Measurements from ENCODE around the gene ARL11. TPM values are rescaled to one million over a fixed set of nuclear protein-coding genes. Genes with fewer than 3 reads are reported as not detected.

ARL11 gene
- total RNA-seq, 3 donors from 2014 or later, result 0.98 to 1.4 (median 1.3) TPM

DNA sequence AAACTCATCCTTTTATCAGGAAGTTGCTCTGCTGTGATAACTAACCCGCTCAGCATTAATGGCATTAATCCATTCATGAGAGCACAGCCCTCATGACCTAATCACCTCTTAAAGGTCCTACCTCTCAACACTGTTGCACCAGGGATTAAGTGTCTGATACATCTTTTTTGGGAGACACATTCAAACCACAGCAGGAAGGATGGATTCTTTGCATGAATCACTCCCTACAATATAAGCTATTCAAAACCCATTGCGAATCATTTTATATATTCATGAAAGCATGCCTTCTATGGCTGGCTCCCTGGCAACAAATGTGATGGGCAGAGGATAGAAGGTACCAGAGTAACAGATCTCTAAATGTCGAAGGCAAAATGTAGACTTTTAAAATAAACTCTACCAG, 27.6 kb downstream of the ARL11 start:
- no peaks in the 10 kb centered on the region for H3K4me1 ChIP-seq
- TF ChIP-seq, protein P1, sequence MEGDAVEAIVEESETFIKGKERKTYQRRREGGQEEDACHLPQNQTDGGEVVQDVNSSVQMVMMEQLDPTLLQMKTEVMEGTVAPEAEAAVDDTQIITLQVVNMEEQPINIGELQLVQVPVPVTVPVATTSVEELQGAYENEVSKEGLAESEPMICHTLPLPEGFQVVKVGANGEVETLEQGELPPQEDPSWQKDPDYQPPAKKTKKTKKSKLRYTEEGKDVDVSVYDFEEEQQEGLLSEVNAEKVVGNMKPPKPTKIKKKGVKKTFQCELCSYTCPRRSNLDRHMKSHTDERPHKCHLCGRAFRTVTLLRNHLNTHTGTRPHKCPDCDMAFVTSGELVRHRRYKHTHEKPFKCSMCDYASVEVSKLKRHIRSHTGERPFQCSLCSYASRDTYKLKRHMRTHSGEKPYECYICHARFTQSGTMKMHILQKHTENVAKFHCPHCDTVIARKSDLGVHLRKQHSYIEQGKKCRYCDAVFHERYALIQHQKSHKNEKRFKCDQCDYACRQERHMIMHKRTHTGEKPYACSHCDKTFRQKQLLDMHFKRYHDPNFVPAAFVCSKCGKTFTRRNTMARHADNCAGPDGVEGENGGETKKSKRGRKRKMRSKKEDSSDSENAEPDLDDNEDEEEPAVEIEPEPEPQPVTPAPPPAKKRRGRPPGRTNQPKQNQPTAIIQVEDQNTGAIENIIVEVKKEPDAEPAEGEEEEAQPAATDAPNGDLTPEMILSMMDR (IDR thresholded peaks at IDR 0.05), result no peak
- no peak for TF ChIP-seq POLR2A (IDR thresholded peaks at IDR 0.05)
- no peak for TF ChIP-seq POLR2AphosphoS5 (IDR thresholded peaks at IDR 0.05)
- intact Hi-C loops (cut with DNase I; ENCODE audit: low total_unique reads), result no loop called here
- H3K27ac ChIP-seq, result no peak overlapping the region
- no peak overlapping the region for H3K4me3 ChIP-seq
- no peaks in the 10 kb centered on the region for H3K27me3 ChIP-seq
- no peak for DNase-seq (ENCODE audit: low spot score in 2 of 2)
- no peaks in the 10 kb centered on the region for H3K9me3 ChIP-seq
- H3K36me3 ChIP-seq, result no peaks in the 10 kb centered on the region

- no peaks in the 10 kb centered on the region for H3K27me3 ChIP-seq
- no peak for DNase-seq (ENCODE audit: low spot score in 2 of 2)
- TF ChIP-seq POLR2AphosphoS5 (IDR thresholded peaks at IDR 0.05), result no peak
- TF ChIP-seq, protein P1 (IDR thresholded peaks at IDR 0.05), result no peak
- no peak for TF ChIP-seq POLR2A (IDR thresholded peaks at IDR 0.05)
- H3K4me1 ChIP-seq, result no peaks in the 10 kb centered on the region
- no peaks in the 10 kb centered on the region for H3K36me3 ChIP-seq
- no peak overlapping the region for H3K27ac ChIP-seq
- H3K4me3 ChIP-seq, result no peak overlapping the region
- H3K9me3 ChIP-seq, result no peaks in the 10 kb centered on the region
- intact Hi-C loops (cut with DNase I; ENCODE audit: low total_unique reads), result no loop called here
Measured at GRCh38 chr13:49657241-49657641, 28.9 kb downstream of the ARL11 start.

DNA sequence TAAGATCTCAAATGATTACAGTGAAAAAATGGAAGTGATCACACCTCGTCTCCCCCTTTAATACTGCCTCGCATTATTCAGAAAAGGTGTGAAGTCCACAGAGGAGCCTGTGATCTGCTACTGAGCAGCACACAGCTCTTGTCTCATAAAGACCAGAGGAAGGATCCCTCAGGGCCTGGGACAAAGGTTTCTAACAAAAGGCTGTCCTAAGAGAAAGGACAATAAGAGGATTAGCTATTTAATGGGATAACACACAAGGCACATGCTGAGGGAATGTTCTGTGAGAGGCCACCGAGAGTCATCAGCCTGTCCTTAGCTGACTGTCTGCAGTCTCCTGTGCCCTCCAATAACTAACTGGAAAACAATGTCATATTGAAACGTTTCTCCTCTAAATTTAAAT, 36.3 kb downstream of the ARL11 start:
- TF ChIP-seq, protein P1 (IDR thresholded peaks at IDR 0.05), result no peak
- no peak for TF ChIP-seq POLR2AphosphoS5 (IDR thresholded peaks at IDR 0.05)
- no peak for TF ChIP-seq POLR2A (IDR thresholded peaks at IDR 0.05)
- H3K9me3 ChIP-seq, result no peaks in the 10 kb centered on the region
- no peaks in the 10 kb centered on the region for H3K36me3 ChIP-seq
- H3K4me3 ChIP-seq, result no peak overlapping the region
- no peak for DNase-seq (ENCODE audit: low spot score in 2 of 2)
- no peak overlapping the region for H3K27ac ChIP-seq
- H3K27me3 ChIP-seq, result no peaks in the 10 kb centered on the region
- no peaks in the 10 kb centered on the region for H3K4me1 ChIP-seq
- intact Hi-C loops (cut with DNase I; ENCODE audit: low total_unique reads), result no loop called here

GRCh38 chr13:49667773-49668172, 39.5 kb downstream of the ARL11 start:
- no peak for TF ChIP-seq POLR2A (IDR thresholded peaks at IDR 0.05)
- TF ChIP-seq, protein P1 (IDR thresholded peaks at IDR 0.05), result no peak
- TF ChIP-seq POLR2AphosphoS5 (IDR thresholded peaks at IDR 0.05), result no peak
- DNase-seq (ENCODE audit: low spot score in 2 of 2), result no peak
- Histone ChIP-seq H3K27ac (no peak overlapping the region), H3K9me3 (no peaks in the 10 kb centered on the region), H3K27me3 (no peaks in the 10 kb centered on the region), H3K4me1 (no peaks in the 10 kb centered on the region), H3K36me3 (no peaks in the 10 kb centered on the region), H3K4me3 (no peak overlapping the region)
- intact Hi-C loops (cut with DNase I; ENCODE audit: low total_unique reads), result no loop called here

DNA sequence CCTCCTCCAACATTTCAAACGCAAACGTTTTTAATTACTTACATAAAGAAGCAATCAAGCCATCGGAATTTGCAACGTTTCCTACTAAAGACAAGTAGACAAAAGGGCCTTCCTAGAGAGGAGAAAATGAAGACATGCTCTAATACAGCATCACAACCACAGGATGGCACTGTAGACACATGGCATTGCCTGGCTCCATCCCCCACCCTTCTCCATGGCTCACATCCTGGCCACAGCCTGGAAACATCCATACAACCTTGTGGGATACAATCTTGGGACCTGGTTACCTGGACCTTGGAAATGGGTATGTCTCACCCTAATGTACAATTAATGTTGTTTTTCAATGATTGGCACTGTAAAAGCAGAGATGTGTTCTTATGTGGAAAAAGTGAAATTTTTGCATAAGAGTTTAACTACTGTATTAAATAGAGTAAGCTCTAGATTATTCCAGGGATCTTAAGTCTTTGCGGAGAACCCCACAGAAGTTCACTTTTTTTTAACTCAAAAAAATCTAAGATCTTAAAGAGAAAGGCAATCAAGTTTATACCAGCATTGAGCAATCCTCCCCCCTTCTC, 41.5 kb downstream of the ARL11 start:
- Histone ChIP-seq H3K4me3 (no peak overlapping the region), H3K27ac (no peak overlapping the region), H3K27me3 (no peaks in the 10 kb centered on the region), H3K4me1 (no peaks in the 10 kb centered on the region), H3K36me3 (no peaks in the 10 kb centered on the region), H3K9me3 (no peaks in the 10 kb centered on the region)
- peak in 1 of 2 donors; percentile 21 for DNase-seq (ENCODE audit: low spot score in 2 of 2)
- TF ChIP-seq, protein P1 (IDR thresholded peaks at IDR 0.05), result peak in 2 of 3 donors; percentile 42 to 64
- no peak for TF ChIP-seq POLR2AphosphoS5 (IDR thresholded peaks at IDR 0.05)
- intact Hi-C loops (cut with DNase I; ENCODE audit: low total_unique reads), result no loop called here
